Trophoblast cell (in vitro differentiated cells and primary cell): ENCODE results near the gene EPHA10.

ENCODE experiments used
- DNase-seq, 2 donors: peaks; one replicate each; pipeline ENCODE4 v3.0.0-alpha.2; 2016
- H2AFZ ChIP-seq: 2 replicates; pipeline ENCODE4 v1.6.1; 2013; ENCODE audit warnings: low read length, moderate library complexity, mild to moderate bottlenecking; ENCODE audit not compliant: insufficient read depth, poor library complexity
- H2AK5ac ChIP-seq: 2 replicates; pipeline ENCODE4 v1.6.1; 2013; ENCODE audit warnings: mild to moderate bottlenecking, low read length
- H2BK120ac ChIP-seq: 2 replicates; pipeline ENCODE4 v1.6.1; 2013; ENCODE audit warnings: low read length, mild to moderate bottlenecking, moderate library complexity; ENCODE audit not compliant: insufficient read depth, poor library complexity
- H2BK12ac ChIP-seq: 2 replicates; pipeline ENCODE4 v1.6.1; 2013; ENCODE audit warnings: mild to moderate bottlenecking, low read length, moderate library complexity
- H2BK5ac ChIP-seq: 2 replicates; pipeline ENCODE4 v1.6.1; 2013; ENCODE audit warnings: low read length, low read depth, moderate library complexity, mild to moderate bottlenecking; ENCODE audit not compliant: poor library complexity
- H3K14ac ChIP-seq: 2 replicates; pipeline ENCODE4 v1.6.1; 2013; ENCODE audit warnings: mild to moderate bottlenecking, low read length
- H3K18ac ChIP-seq: 2 replicates; pipeline ENCODE4 v1.6.1; 2013; ENCODE audit warnings: mild to moderate bottlenecking, low read length
- H3K23ac ChIP-seq: 2 replicates; pipeline ENCODE4 v1.6.1; 2013; ENCODE audit warnings: low read length
- H3K27ac ChIP-seq: 2 replicates; pipeline ENCODE4 v1.5.1; 2013; ENCODE audit warnings: low read depth, mild to moderate bottlenecking, inconsistent platforms, low read length, moderate library complexity
- H3K27me3 ChIP-seq: 2 replicates; pipeline ENCODE4 v1.6.1; 2013; ENCODE audit warnings: inconsistent platforms, mild to moderate bottlenecking, low read length, moderate library complexity; ENCODE audit not compliant: insufficient read depth
- H3K36me3 ChIP-seq, 2 experiments: 1 replicate in 1 of 2; 2 replicates in 1 of 2; pipeline ENCODE4 v1.6.1; 2013; ENCODE audit warnings: low read length in 2 of 2, mild to moderate bottlenecking in 2 of 2, moderate library complexity in 1 of 2; ENCODE audit not compliant: insufficient read depth in 2 of 2, control insufficient read depth in 1 of 2
- H3K4ac ChIP-seq: 2 replicates; pipeline ENCODE4 v1.6.1; 2013; ENCODE audit warnings: low read depth, mild to moderate bottlenecking, low read length, moderate library complexity
- H3K4me1 ChIP-seq, 2 experiments: 1 replicate in 1 of 2; 2 replicates in 1 of 2; pipeline ENCODE4 v1.6.1; 2013; ENCODE audit warnings: low read length in 2 of 2, mild to moderate bottlenecking in 2 of 2, moderate library complexity in 1 of 2; ENCODE audit not compliant: insufficient read depth in 2 of 2, control insufficient read depth in 1 of 2
- H3K4me2 ChIP-seq: 2 replicates; pipeline ENCODE4 v1.6.1; 2013; ENCODE audit warnings: inconsistent platforms, mild to moderate bottlenecking, low read length, moderate library complexity
- H3K4me3 ChIP-seq: 2 replicates; pipeline ENCODE4 v1.5.1; 2013; ENCODE audit warnings: mild to moderate bottlenecking, low read depth, low read length, inconsistent platforms
- H3K79me1 ChIP-seq: one replicate; pipeline ENCODE4 v1.6.1; 2013; ENCODE audit warnings: low read length
- H3K79me2 ChIP-seq: 2 replicates; pipeline ENCODE4 v1.6.1; 2013; ENCODE audit warnings: low read length, mild to moderate bottlenecking; ENCODE audit not compliant: control insufficient read depth, insufficient read depth, poor library complexity
- H3K9ac ChIP-seq: 2 replicates; pipeline ENCODE4 v1.6.1; 2013; ENCODE audit warnings: mild to moderate bottlenecking, low read length
- H3K9me3 ChIP-seq: 2 replicates; pipeline ENCODE4 v1.6.1; 2013; ENCODE audit warnings: low read depth, mild to moderate bottlenecking, control low read depth, inconsistent platforms, low read length; ENCODE audit not compliant: insufficient read depth
- H4K12ac ChIP-seq: 2 replicates; pipeline ENCODE4 v1.6.1; 2013; ENCODE audit warnings: low read depth, mild to moderate bottlenecking, low read length, moderate library complexity
- H4K8ac ChIP-seq: 2 replicates; pipeline ENCODE4 v1.6.1; 2013; ENCODE audit warnings: low read depth, mild to moderate bottlenecking, low read length, moderate library complexity
- H4K91ac ChIP-seq: one replicate; pipeline ENCODE4 v1.6.1; 2013; ENCODE audit warnings: low read depth, mild to moderate bottlenecking, low read length, moderate library complexity
- WGBS: extraction: QIAGEN DNeasy Blood & Tissue Kit; methylation state at CpG from one replicate; pipeline ENCODE4 v1.1.7; 2013; ENCODE audit warnings: missing lambda C conversion rate; ENCODE audit not compliant: insufficient read length, insufficient coverage; ENCODE audit errors: extremely low coverage; 5-methylcytosine and 5-hydroxymethylcytosine counted together

The EPHA10 gene

GRCh38 chr1:37759451-37759850, 5.5 kb downstream of the EPHA10 start:
- peaks cover 21% of the 10 kb centered on the region for H3K27me3 ChIP-seq
- H3K79me1 ChIP-seq, result no peaks in the 10 kb centered on the region
- no peak overlapping the region for H3K18ac ChIP-seq
- no peak overlapping the region for H3K4ac ChIP-seq
- no peak overlapping the region for H3K14ac ChIP-seq
- no peak overlapping the region for H3K4me2 ChIP-seq
- H2BK120ac ChIP-seq, result no peak overlapping the region
- H3K9me3 ChIP-seq, result peaks cover 2% of the 10 kb centered on the region
- WGBS, result no CpG with 5 or more reads among the region's 2 CpGs
- H3K4me1 ChIP-seq, result no peaks in the 10 kb centered on the region
- no peak overlapping the region for H3K9ac ChIP-seq
- no peak overlapping the region for H2AK5ac ChIP-seq
- H3K27ac ChIP-seq, result no peak overlapping the region
- no peak overlapping the region for H3K4me3 ChIP-seq
- no peak overlapping the region for H4K8ac ChIP-seq
- H2BK12ac ChIP-seq, result no peak overlapping the region
- H4K91ac ChIP-seq, result no peak overlapping the region
- H3K36me3 ChIP-seq, result no peaks in the 10 kb centered on the region
- no peak overlapping the region for H4K12ac ChIP-seq
- no peak overlapping the region for H3K23ac ChIP-seq
- H2AFZ ChIP-seq, result no peak overlapping the region
- DNase-seq, result no peak
- H2BK5ac ChIP-seq, result no peak overlapping the region
- no peaks in the 10 kb centered on the region for H3K79me2 ChIP-seq

DNA sequence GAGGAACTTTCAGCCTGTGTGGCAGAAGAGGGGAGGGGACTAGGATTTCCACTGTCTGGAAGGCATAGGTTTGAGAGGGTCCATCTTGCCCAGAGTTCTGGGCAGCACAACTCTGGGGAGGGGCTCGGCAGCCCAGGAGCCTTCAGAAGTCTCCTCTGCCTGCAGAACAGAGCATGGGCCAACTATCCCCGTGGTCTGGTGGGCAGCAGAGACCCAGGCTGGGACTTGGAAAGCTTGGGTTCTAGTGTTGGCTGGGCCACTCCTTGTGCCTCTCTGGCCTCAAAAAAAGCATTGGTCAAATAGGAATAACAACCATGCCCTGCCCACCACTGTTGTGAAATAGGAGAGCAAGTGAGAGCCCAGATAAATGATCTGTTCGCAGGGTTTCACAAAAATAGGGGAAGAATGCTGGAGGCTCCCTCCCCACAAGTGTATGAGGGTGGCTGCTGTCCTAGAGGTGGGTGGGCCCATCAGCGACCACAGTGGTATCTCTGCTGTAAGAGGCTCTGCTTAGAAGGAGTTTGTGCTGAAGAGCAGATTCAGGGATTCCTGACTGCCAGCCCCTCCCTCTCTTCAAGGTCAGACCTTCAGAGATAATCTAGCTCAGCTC, 8.9 kb downstream of the EPHA10 start:
- Histone ChIP-seq H3K79me1 (no peaks in the 10 kb centered on the region), H3K9me3 (peaks cover 7% of the 10 kb centered on the region), H3K14ac (no peak overlapping the region), H2BK5ac (no peak overlapping the region), H3K27ac (no peak overlapping the region), H2BK120ac (no peak overlapping the region), H2AK5ac (no peak overlapping the region), H3K36me3 (no peaks in the 10 kb centered on the region), H4K8ac (no peak overlapping the region), H3K27me3 (peaks cover 44% of the 10 kb centered on the region), H3K23ac (no peak overlapping the region), H3K4me2 (no peak overlapping the region), H4K12ac (no peak overlapping the region), H3K79me2 (no peaks in the 10 kb centered on the region), H3K4me3 (no peak overlapping the region), H3K18ac (no peak overlapping the region), H3K9ac (no peak overlapping the region), H2BK12ac (no peak overlapping the region), H2AFZ (no peak overlapping the region), H3K4ac (no peak overlapping the region), H3K4me1 (peaks cover 0 to 3% of the 10 kb centered on the region in 2 experiments), H4K91ac (no peak overlapping the region)
- no CpG with 5 or more reads among the region's 4 CpGs for WGBS
- DNase-seq, result no peak

DNA sequence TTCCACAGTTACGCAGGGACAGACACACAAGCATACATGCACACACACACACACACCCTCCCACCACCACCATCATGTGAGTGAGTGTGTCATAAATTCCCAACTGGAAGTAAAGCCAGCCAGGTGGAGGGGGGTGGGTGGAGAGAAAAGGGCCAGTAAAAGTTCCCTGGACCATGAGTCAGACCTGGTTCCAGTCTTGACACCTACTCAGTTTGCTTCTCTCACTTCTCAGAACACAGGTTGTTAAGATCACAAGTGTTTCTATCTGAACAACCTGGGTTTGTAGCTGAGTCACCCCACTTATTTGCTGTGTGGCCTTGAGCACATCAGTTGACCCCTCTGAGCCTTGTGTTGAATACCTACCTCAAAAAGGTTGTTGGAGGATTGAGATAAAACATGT, 9.6 kb downstream of the EPHA10 start:
- no peak for DNase-seq
- WGBS, result no CpG with 5 or more reads among the region's 1 CpG
- Histone ChIP-seq H3K4me2 (no peak overlapping the region), H3K23ac (no peak overlapping the region), H4K91ac (no peak overlapping the region), H3K9ac (no peak overlapping the region), H4K12ac (no peak overlapping the region), H3K79me2 (no peaks in the 10 kb centered on the region), H2BK5ac (no peak overlapping the region), H3K4me3 (no peak overlapping the region), H3K27ac (no peak overlapping the region), H2AFZ (no peak overlapping the region), H2BK12ac (no peak overlapping the region), H2BK120ac (no peak overlapping the region), H3K4ac (no peak overlapping the region), H3K18ac (no peak overlapping the region), H3K9me3 (peaks cover 7% of the 10 kb centered on the region), H2AK5ac (no peak overlapping the region), H3K14ac (no peak overlapping the region), H3K79me1 (no peaks in the 10 kb centered on the region), H3K36me3 (no peaks in the 10 kb centered on the region), H3K27me3 (peaks cover 44% of the 10 kb centered on the region), H3K4me1 (peaks cover 0 to 3% of the 10 kb centered on the region in 2 experiments), H4K8ac (no peak overlapping the region)

DNA sequence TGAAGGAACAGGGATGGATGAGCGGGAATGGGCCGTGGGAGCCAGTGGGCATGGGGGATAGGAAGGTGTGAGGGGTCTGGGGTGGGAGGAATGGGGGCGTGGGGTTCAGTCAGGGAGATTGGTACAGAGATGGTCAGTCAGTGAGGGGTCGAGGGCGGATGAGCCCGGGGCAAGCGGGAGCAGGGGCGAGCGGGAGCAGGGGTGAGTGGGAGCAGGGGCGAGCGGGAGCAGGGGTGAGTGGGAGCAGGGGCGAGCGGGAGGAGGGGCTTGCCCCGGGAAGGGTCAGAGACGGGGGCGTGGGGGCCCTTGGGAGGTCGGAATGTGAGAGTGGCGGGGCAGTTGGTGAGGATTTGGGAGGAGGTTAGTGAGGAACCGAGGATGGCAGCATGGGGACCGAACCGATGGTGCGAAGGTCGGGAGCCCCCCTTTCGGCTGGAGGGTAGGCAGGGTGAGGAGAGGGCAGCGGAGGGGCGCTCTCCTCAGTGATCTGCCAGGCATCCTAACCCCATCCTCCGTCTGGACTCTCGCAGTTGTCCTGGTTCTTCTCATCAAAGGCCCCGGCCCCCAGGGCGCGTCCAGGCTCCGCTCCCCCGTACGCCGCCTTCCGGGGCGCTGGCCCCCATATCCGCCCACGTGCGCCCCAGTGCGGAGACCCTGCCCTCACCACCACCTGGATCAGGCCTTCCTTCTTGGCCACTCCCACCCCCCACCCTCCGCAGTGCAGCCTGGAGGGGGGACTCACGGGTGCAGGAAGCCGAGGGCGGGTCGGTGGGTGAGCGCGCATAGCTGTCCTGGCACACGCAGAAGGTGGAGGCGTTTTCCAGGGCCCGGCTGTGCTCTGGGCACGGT, 11.2 kb downstream of the EPHA10 start:
- Histone ChIP-seq H3K4me2 (no peak overlapping the region), H3K14ac (no peak overlapping the region), H3K4ac (no peak overlapping the region), H3K4me1 (peaks cover 0 to 3% of the 10 kb centered on the region in 2 experiments), H2BK5ac (no peak overlapping the region), H4K12ac (no peak overlapping the region), H3K4me3 (peak overlapping the region; percentile 43), H2AFZ (no peak overlapping the region), H3K27me3 (peaks cover 44% of the 10 kb centered on the region), H2BK12ac (no peak overlapping the region), H3K9ac (no peak overlapping the region), H3K18ac (no peak overlapping the region), H2AK5ac (no peak overlapping the region), H4K8ac (no peak overlapping the region), H3K79me1 (no peaks in the 10 kb centered on the region), H3K36me3 (no peaks in the 10 kb centered on the region), H3K79me2 (no peaks in the 10 kb centered on the region), H3K9me3 (peaks cover 7% of the 10 kb centered on the region), H4K91ac (no peak overlapping the region), H2BK120ac (no peak overlapping the region), H3K23ac (no peak overlapping the region), H3K27ac (no peak overlapping the region)
- no peak for DNase-seq
- no CpG with 5 or more reads among the region's 52 CpGs for WGBS
